GM12878 (cell line): ENCODE data around the gene SCP2. TPM values are rescaled to one million over a fixed set of nuclear protein-coding genes. Genes with fewer than 3 reads are reported as not detected.

Experiments used
- ASH2L ChIP-seq: fragments of 300-600, 200-600 bp; sonication (generic); IDR thresholded peaks from 2 replicates; pipeline ENCODE4 v1.6.1; 2017; ENCODE audit warnings: low read depth, mild to moderate bottlenecking, borderline replicate concordance
- CHD2 ChIP-seq: IDR thresholded peaks from 2 replicates; pipeline ENCODE4 v1.6.1; 2011; ENCODE audit warnings: low read depth, low read length, improper control_type of control experiment, borderline replicate concordance
- FOXM1 ChIP-seq: IDR thresholded peaks from 2 replicates; pipeline ENCODE4 v1.6.1; 2012; ENCODE audit warnings: low read depth, mild to moderate bottlenecking, inconsistent platforms, low read length, moderate library complexity
- LARP7 ChIP-seq: fragments of 450-650 bp; IDR thresholded peaks from 2 replicates; pipeline ENCODE4 v1.6.1; 2017; ENCODE audit warnings: mild to moderate bottlenecking
- TCF7 ChIP-seq: IDR thresholded peaks from 2 replicates; pipeline ENCODE4 v1.6.1; 2014; ENCODE audit warnings: antibody characterized with exemption, borderline replicate concordance
- polyA plus RNA-seq, 11 experiments: library from polyadenylated mRNA; depleted of rRNA in 4 of 11; unstranded in 6 of 11; stranded (reverse) in 5 of 11; fragments of >200 nt; fragmentation: Nextera tagmentation in 4 of 11; fragmentation: Illumina TruSeq in 1 of 11; extraction: Ambion mirVana in 4 of 11; extraction: Trizol in 1 of 11; gene quantifications; 1 replicate in 1 of 11; 2 replicates in 10 of 11; pipeline versions ENCODE4 v1.2.1 to v1.2.3, GENCODE V29; 2011 to 2016; ENCODE audit warnings: inconsistent platforms in 2 of 11, missing spikeins in 2 of 11, low read depth in 1 of 11
- total RNA-seq, 4 experiments: library from RNA; depleted of rRNA in 3 of 4; stranded (reverse); fragments of >200 nt in 3 of 4; fragmentation: Illumina TruSeq in 1 of 4; extraction: Trizol in 1 of 4; gene quantifications; 2 replicates each; pipeline versions ENCODE4 v1.2.1 to v1.2.3, GENCODE V29; 2013 to 2021
- TF ChIP-seq, protein P1 (sequence below): fragments of 450-650 bp; IDR thresholded peaks from 2 replicates; pipeline ENCODE4 v1.6.1; 2017; ENCODE audit warnings: mild to moderate bottlenecking, moderate library complexity
- TF ChIP-seq, protein P2 (sequence below): fragments of 450-650 bp; IDR thresholded peaks from 2 replicates; pipeline ENCODE4 v1.6.1; 2017; ENCODE audit warnings: mild to moderate bottlenecking, moderate library complexity

The SCP2 gene
- total and polyA plus RNA-seq, 10 of the 15 experiments (the other 5 are each of a cell fraction or from before 2014, with no cell fraction given), result 74.3 to 327 (median 127) TPM

DNA sequence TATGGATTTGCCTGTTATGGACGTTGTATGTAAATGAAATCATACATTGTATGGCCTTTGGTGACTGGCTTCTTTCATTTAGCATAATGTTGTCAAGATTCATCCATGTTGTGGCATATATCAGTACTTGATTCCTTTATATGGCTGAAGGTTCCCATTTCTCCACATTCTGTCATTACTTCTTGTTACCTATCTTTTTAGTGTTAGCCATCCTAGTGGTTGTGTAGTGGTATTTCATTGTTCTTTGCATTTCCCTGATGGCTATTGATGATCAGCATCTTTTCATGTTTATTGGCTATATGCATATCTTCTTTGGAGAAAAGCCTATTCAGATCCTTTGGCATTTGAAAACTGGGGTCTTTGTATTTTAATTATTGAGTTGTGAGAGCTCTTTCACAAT lies 95.1 kb downstream of the SCP2 start (continued):
- TF ChIP-seq, protein P1, sequence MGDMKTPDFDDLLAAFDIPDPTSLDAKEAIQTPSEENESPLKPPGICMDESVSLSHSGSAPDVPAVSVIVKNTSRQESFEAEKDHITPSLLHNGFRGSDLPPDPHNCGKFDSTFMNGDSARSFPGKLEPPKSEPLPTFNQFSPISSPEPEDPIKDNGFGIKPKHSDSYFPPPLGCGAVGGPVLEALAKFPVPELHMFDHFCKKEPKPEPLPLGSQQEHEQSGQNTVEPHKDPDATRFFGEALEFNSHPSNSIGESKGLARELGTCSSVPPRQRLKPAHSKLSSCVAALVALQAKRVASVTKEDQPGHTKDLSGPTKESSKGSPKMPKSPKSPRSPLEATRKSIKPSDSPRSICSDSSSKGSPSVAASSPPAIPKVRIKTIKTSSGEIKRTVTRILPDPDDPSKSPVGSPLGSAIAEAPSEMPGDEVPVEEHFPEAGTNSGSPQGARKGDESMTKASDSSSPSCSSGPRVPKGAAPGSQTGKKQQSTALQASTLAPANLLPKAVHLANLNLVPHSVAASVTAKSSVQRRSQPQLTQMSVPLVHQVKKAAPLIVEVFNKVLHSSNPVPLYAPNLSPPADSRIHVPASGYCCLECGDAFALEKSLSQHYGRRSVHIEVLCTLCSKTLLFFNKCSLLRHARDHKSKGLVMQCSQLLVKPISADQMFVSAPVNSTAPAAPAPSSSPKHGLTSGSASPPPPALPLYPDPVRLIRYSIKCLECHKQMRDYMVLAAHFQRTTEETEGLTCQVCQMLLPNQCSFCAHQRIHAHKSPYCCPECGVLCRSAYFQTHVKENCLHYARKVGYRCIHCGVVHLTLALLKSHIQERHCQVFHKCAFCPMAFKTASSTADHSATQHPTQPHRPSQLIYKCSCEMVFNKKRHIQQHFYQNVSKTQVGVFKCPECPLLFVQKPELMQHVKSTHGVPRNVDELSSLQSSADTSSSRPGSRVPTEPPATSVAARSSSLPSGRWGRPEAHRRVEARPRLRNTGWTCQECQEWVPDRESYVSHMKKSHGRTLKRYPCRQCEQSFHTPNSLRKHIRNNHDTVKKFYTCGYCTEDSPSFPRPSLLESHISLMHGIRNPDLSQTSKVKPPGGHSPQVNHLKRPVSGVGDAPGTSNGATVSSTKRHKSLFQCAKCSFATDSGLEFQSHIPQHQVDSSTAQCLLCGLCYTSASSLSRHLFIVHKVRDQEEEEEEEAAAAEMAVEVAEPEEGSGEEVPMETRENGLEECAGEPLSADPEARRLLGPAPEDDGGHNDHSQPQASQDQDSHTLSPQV, result no peak
- TF ChIP-seq LARP7 (no peak), TCF7 (no peak), CHD2 (no peak), ASH2L (no peak), FOXM1 (no peak)
- TF ChIP-seq, protein P2, sequence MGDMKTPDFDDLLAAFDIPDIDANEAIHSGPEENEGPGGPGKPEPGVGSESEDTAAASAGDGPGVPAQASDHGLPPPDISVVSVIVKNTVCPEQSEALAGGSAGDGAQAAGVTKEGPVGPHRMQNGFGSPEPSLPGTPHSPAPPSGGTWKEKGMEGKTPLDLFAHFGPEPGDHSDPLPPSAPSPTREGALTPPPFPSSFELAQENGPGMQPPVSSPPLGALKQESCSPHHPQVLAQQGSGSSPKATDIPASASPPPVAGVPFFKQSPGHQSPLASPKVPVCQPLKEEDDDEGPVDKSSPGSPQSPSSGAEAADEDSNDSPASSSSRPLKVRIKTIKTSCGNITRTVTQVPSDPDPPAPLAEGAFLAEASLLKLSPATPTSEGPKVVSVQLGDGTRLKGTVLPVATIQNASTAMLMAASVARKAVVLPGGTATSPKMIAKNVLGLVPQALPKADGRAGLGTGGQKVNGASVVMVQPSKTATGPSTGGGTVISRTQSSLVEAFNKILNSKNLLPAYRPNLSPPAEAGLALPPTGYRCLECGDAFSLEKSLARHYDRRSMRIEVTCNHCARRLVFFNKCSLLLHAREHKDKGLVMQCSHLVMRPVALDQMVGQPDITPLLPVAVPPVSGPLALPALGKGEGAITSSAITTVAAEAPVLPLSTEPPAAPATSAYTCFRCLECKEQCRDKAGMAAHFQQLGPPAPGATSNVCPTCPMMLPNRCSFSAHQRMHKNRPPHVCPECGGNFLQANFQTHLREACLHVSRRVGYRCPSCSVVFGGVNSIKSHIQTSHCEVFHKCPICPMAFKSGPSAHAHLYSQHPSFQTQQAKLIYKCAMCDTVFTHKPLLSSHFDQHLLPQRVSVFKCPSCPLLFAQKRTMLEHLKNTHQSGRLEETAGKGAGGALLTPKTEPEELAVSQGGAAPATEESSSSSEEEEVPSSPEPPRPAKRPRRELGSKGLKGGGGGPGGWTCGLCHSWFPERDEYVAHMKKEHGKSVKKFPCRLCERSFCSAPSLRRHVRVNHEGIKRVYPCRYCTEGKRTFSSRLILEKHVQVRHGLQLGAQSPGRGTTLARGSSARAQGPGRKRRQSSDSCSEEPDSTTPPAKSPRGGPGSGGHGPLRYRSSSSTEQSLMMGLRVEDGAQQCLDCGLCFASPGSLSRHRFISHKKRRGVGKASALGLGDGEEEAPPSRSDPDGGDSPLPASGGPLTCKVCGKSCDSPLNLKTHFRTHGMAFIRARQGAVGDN, result no peak
- TF ChIP-seq, all 136 proteins: peak for 0
